22Rv1 (cell line): Measurements from ENCODE around the gene SRPRB.

Source experiments
- CTCF ChIP-seq: fragments of 450-650 bp; IDR thresholded peaks from 2 replicates; pipeline ENCODE4 v1.5.1; 2017; ENCODE audit warnings: mild to moderate bottlenecking
- ZFX ChIP-seq: fragments of 450-650 bp; IDR thresholded peaks from 2 replicates; pipeline ENCODE4 v1.6.1; 2017; ENCODE audit warnings: antibody characterized with exemption, borderline replicate concordance

GRCh38 chr3:133853063-133853924 is 47.7 kb downstream of the SRPRB start:
- TF ChIP-seq CTCF (no peak), ZFX (no peak)
